ENCODE results near the gene PPFIA4.
"Not testable (repeated sequence)": the region's sequence is repeated elsewhere in the genome, so short reads cannot be mapped to it uniquely, and the experiment has no call there.

Gene PPFIA4

DNA sequence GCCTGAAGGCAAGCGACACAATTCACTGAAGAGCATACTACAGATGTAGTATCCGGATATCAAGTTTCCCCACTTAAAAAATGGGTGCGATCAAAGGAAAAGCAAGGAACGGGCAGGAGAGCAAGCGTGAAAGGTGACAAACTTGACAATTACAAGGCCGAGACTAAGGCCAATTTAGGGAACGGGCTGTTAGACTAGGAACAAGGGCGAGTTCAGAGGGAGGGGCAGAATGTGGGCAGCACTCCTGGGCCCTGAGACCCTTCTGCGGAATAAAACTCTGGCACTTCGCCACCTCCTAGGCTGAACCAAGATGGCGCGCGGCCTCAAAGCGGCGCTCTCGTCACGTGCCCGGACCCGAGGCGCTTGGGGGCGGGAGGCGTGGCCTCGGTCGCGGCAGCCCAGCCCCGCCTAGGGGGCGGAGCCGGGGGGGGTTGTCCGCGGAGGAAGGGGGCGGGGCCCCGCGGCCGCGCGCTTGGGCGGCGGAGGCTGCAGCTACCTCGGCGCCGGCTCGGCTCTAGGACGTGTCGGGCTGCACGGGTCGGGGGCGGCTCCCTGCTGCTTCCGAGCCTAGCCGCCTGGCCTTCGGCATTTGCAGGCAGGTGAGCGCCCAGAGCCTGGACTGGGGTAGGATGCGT is at the start of gene PPFIA4:
Gene PPFIA4, plus strand, starts transcription at position 461 of the 635 bp plus-strand sequence. CDS start 12,518 bp downstream, outside the sequence.
- DNase-seq: peak; percentile 78 to 93

GRCh38 chr1:202976633-202977032 is 49.7 kb upstream of the PPFIA4 start:
- DNase-seq: no peak

DNA sequence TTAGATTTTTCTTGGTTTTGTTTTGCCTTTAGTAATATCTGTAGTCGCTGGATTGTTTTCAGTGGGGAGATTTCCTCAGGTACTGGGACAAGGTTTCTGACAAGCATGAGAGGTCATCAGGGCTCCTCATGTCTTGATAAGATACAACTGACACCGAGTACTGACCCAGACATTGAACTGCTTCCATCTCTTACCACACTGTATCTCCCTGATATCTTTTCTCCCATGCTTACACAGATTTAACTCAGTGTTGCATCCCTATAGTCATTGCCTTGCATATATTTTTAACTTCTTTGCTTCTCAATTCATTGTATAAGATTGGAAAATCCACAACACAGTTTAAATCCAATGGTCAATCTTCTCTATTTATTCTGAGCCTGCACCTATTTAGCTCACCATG is 46.8 kb upstream of the PPFIA4 start:
- DNase-seq: no peak

DNA sequence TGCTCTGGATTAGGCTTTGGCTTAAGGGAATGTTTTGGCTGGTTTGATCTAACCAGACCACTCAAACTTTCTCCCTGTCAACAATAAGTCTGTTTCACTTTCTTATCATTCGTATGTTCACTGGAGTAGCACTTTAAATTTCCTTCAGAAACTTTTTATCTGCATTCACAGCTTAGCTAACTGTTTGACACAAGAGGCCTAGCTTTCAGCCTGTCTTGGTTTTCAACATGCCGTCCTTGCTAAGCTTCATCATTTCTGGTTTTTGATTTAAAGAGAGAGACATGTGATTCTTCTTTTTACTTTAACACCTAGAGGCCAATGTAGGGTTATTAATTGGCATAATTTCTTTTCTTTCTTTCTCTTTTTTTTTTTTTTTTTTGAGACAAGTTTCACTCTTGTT is 44.4 kb upstream of the PPFIA4 start:
- no peak for DNase-seq

DNA sequence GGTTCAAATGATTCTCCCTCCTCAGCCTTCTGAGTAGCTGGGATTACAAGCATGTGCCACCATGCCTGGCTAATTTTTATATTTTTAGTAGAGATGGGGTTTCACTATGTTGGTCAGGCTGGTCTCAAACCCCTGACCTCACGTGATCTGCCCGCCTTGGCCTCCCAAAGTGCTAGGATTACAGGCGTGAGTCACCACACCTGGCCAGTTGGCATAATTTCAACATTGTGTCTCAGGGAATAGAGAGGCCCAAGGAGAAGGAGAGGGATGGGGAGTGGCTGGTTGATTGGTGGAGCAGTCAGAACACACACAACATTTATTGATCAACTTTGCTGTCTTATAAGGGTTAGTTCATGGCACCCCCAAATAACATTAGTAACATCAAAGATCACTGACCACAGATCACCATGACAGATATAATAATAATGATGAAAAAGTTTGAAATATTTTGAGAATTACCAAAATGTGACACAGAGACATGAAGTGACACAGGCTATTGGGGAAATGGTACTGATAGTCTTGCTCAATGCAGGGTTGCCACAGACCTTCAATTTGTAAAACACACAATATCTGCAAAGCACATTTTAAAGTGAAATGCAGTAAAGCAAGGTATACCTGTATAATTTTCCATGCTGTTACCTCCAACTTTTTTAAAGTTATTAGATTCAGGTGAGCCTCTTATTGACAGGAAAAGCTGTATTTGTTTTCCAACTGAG is 43.4 kb upstream of the PPFIA4 start:
- DNase-seq: no peak

DNA sequence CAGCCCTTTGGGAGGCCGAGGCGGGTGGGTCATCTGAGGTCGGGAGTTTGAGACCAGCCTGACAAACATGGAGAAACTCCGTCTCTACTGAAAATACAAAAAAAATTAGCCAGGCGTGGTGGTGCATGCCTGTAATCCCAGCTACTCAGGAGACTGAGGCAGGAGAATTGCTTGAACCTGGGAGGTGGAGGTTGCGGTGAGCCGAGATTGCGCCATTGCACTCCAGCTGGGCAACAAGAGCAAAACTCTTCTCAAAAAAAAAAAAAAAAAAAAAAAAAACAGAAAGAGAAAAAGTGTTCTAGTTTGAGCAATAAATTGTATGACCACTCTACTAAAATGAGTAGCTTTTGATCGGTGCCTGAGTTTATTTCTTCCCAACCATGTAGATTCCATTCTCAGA is 40.2 kb upstream of the PPFIA4 start:
- DNase-seq: not testable (repeated sequence)

DNA sequence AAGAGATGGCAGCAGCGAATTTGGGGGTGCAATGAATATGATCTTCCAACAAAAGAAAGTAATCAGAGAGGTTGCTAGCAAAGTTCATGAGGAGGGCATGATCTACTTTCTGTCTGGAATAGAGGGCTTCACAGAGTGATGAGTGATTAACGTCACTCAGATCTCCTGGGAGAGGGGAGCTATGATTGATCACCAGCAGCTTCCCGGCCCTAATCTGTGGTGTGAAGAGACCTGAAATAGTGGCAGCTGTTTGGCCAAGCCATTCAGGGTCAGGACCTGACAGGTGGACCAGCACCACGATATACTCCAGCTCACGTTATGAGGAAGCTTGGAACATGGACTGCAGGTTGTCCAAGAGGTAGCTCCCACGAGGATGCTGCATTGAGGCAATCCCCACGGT is 39.0 kb upstream of the PPFIA4 start:
- no peak for DNase-seq

GRCh38 chr1:202987922-202988583 is 38.2 kb upstream of the PPFIA4 start:
- DNase-seq: no peak

- no peak for DNase-seq
Observed at GRCh38 chr1:202989879-202990278, 36.4 kb upstream of the PPFIA4 start.

DNA sequence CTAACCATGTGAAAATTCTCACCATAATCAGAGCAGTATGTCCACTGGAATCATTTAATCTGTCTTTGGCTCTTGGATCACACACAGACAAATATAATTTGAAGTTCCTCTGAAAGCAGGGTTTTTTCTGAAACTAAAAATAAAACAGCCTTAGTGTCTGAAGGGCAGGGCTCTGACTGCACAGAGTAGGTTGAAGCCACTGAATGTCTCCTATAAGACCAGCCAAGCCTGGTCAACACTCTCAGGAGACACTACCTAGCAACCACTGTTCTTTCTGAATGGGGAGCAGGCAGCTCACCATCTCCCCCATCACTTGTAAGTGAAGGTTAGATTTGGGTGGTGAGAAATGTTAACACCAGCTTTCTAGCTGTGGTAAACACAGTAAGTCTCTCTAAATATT is 35.2 kb upstream of the PPFIA4 start:
- DNase-seq: no peak

DNA sequence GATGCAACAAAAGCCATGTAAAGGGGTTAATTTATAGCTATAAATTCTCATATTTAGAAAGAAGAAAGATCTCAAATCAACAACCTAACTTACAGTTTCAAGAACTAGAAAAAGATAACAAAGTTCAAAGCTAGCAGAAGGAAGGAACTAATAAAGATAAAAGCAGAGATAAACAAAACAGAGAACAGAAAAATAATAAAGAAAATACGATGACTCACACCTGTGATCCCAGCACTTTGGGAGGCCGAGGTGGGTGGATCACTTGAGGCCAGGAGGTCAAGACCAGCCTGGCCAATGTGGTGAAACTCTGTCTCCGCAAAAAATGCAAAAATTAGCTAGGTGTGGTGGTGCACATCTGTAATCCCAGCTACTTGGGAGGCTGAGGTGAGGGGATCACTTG is 31.5 kb upstream of the PPFIA4 start:
- DNase-seq: no peak

DNA sequence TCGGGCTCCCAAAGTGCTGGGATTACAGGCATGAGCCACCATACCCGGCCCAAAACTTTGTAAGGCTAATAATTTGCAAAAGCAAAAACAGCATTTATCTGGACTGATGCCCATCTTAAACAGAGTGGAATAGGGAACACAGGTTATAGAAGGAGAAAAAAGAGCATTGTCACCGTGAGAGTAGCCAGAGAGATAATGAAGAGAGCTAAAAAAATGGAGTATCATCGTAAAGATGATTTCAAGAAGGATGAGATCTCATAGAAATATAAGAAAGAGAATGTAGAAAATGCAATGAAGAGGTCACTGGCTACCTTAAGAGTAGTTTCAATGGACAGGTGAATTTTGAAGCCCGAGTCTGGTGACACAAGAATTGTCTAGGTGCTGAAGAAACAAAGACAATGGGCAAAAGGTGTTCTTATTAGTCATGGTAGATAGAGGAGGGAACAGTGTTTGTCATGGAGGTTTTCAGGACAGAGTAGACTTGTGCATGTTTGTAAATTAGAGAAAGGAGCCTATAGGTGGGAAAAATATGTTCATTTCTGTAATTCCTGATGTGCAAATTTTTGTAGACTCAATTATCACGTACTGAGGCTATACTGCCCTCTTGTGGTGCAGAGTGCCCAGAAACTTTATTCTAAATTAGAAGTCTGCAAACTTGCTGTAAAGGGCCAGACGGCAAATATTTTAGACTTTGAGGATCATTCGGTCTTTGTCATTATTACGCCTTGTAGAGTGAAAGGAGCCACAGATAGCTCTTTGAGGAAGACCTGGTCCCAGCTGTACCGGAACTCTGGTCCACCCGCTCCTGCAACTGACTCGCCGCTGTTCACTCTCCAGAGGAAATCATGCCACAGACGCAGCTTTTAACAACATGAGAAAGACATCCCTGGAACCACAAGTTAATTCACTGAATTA is 27.2 kb upstream of the PPFIA4 start:
- peak in 1 of 2 experiments; percentile 44 for DNase-seq

- no peak for DNase-seq
Observed at GRCh38 chr1:203000217-203000944, 25.9 kb upstream of the PPFIA4 start.

- DNase-seq: no peak
Observed at GRCh38 chr1:203001986-203002385, 24.3 kb upstream of the PPFIA4 start.

GRCh38 chr1:203002951-203003350 is 23.3 kb upstream of the PPFIA4 start:
- no peak for DNase-seq

GRCh38 chr1:203005395-203006142 is 20.7 kb upstream of the PPFIA4 start:
- not testable (repeated sequence) for DNase-seq

DNA sequence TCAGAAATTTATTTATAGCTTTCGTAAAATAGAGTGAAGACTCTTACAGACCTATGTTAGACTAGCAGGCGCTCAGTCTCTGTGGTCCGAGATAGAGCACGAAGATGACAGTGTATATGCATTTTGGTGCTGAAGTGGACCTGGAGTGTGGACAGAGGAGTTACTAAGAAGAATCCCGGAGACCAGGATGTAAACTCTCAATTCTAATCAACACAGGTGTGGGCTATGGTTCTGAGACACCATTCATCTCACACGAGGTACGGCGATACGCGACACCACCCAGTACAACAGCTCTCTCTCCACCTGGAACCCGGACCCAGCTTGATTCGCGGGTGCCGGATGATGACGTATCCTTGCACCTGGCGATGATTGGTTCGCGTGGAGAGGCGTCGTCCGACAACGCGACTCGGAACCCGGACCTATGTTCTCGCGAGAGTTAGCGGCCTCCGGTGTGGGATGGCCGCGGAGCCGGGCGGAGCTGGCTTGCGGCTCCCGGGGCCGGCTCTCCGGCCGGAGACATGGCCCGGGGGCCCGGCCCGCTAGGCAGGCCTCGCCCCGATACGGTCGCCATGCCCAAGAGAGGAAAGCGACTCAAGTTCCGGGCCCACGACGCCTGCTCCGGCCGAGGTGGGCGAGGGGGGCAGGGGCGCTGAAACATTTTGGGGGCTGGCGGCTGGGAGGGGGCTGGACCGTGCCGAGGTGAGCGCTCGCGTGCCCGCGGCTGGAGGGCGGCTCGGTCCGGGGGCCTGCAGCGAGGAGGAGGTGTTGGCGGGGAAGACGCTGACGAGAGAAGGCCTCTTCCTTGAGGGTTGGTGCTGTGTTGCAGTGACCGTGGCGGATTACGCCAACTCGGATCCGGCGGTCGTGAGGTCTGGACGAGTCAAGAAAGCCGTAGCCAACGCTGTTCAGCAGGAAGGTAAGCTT is 19.1 kb upstream of the PPFIA4 start, which contains the start of gene TMEM183A:
Gene TMEM183A, plus strand, starts transcription at position 427 of the 924 bp plus-strand sequence. Its CDS starts 92 bp downstream, at position 519.
- DNase-seq: peak; percentile 95 to 98

DNA sequence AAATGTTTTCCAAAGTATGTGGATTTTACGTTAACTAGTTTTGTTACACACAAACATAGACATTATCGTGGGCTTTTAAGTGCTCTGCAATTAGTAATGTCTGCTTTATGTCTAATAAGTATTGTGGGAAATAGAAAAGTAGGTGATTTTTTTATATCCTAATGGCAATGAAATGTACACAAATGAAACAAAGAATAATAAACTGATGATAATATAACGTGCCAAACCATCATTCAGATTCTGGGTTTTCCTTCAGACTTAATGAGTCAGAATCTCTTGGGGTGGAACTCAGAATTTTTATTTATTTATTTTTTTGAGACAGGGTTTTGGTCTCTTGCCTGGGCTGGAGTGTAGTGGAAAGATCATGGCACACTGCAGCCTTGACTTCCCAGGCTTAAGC is 17.1 kb upstream of the PPFIA4 start:
- no peak for DNase-seq

DNA sequence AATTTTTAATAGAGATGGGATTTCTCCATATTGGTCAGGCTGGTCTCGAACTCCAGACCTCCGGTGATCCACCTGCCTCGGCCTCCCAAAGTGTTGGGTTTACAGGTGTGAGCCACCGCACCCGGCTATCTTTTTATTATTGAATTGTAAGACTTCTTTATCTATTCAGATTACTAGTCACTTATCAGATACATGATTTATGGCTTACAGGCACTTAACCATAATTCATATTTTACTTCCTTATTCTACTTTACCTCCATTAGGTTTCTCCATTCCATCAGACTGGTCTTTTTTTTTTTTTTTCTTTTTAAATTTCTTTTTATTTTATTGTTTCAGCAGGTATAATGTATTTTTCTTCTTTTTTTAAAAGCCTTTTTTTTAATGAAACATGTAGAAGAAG is 14.7 kb upstream of the PPFIA4 start:
- DNase-seq: no peak

- DNase-seq: no peak
Observed at GRCh38 chr1:203017061-203017460, 9.2 kb upstream of the PPFIA4 start.
